ENCODE measurements around the gene CASP7. TPM values are rescaled to one million over a fixed set of nuclear protein-coding genes. Genes with fewer than 3 reads are reported as not detected.

CASP7 gene
- total RNA-seq, 1 experiment from 2014 or later: 4.7 TPM

GRCh38 chr10:113745374-113745773 is 65.7 kb downstream of the CASP7 start:
- no peak for ATAC-seq
- TF ChIP-seq ZNF512 (CRISPR knock-in tag; IDR thresholded peaks at IDR 0.05; ENCODE audit: borderline replicate concordance) (no peak), ZNF138 (CRISPR knock-in tag; conservative IDR thresholded peaks at IDR 0.05) (no peak), ZNF219 (CRISPR knock-in tag; IDR thresholded peaks at IDR 0.05; ENCODE audit: borderline replicate concordance) (no peak), IRF2 (CRISPR knock-in tag; IDR thresholded peaks at IDR 0.05; ENCODE audit: borderline replicate concordance, low read depth) (no peak), ZNF396 (CRISPR knock-in tag; IDR thresholded peaks at IDR 0.05; ENCODE audit: borderline replicate concordance) (no peak), ERG (CRISPR knock-in tag; IDR thresholded peaks at IDR 0.05) (no peak)
- TF ChIP-seq, protein P1, sequence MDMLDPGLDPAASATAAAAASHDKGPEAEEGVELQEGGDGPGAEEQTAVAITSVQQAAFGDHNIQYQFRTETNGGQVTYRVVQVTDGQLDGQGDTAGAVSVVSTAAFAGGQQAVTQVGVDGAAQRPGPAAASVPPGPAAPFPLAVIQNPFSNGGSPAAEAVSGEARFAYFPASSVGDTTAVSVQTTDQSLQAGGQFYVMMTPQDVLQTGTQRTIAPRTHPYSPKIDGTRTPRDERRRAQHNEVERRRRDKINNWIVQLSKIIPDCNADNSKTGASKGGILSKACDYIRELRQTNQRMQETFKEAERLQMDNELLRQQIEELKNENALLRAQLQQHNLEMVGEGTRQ (CRISPR knock-in tag; IDR thresholded peaks at IDR 0.05): no peak
- TF ChIP-seq, protein P2, sequence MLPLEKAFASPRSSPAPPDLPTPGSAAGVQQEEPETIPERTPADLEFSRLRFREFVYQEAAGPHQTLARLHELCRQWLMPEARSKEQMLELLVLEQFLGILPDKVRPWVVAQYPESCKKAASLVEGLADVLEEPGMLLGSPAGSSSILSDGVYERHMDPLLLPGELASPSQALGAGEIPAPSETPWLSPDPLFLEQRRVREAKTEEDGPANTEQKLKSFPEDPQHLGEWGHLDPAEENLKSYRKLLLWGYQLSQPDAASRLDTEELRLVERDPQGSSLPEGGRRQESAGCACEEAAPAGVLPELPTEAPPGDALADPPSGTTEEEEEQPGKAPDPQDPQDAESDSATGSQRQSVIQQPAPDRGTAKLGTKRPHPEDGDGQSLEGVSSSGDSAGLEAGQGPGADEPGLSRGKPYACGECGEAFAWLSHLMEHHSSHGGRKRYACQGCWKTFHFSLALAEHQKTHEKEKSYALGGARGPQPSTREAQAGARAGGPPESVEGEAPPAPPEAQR (CRISPR knock-in tag; IDR thresholded peaks at IDR 0.05): no peak
- Mint-ChIP-seq H3K27ac (no peak overlapping the region), H3K4me1 (no peaks in the 10 kb centered on the region), H3K9me3 (peaks cover 3% of the 10 kb centered on the region), H3K36me3 (no peaks in the 10 kb centered on the region), H3K27me3 (ENCODE audit: low read depth) (no peaks in the 10 kb centered on the region; the same call in 1 of the 2 replicates), H3K4me3 (no peak overlapping the region)
- CTCF ChIA-PET: no interaction called here
- POLR2A ChIA-PET: no interaction called here
- no peak for DNase-seq (ENCODE audit: low spot score)

DNA sequence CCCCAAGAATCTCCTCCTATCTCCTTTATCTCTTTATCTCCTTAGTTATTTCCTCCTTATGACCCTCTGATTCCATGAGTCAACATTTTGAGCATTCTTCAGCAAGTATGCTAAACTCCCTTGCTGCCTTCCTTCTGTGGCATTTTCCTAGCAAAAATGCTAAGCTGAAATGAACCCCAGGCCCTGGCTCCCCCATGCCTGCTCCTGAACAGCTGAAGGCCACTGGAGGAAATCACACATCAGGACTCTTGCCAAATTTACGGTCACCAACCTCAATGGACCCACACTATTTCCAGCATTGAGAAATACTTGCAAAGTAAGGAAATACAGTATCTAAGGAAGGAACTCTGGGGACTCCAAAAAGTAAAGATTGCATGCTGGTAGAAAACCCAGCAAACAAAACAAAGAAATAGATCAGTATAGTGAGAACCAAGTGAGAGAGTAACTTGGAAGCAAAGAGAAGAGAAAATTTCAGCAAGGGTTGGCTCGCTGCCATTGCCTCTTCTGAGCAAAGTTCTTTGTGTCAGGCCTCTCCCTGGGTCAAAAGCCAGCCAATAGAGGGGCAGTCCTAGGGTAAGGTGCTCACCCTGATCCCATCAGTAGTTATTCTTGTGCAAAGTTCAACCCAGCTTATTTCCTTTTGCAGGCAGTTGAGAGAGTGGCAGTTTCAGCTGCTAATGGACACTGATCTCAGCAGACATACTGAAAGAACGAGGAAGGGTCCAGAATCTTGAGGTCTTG is 66.7 kb downstream of the CASP7 start:
- no peak for ATAC-seq
- no peak for TF ChIP-seq CREB1 (CRISPR knock-in tag; IDR thresholded peaks at IDR 0.05)
- TF ChIP-seq E2F4 (CRISPR knock-in tag; IDR thresholded peaks at IDR 0.05; ENCODE audit: borderline replicate concordance, low read depth): no peak
- no peak for TF ChIP-seq MLX (CRISPR knock-in tag; IDR thresholded peaks at IDR 0.05)
- TF ChIP-seq ZNF281 (CRISPR knock-in tag; IDR thresholded peaks at IDR 0.05): no peak
- TF ChIP-seq ZNF423 (CRISPR knock-in tag; IDR thresholded peaks at IDR 0.05): no peak
- TF ChIP-seq, protein P3, sequence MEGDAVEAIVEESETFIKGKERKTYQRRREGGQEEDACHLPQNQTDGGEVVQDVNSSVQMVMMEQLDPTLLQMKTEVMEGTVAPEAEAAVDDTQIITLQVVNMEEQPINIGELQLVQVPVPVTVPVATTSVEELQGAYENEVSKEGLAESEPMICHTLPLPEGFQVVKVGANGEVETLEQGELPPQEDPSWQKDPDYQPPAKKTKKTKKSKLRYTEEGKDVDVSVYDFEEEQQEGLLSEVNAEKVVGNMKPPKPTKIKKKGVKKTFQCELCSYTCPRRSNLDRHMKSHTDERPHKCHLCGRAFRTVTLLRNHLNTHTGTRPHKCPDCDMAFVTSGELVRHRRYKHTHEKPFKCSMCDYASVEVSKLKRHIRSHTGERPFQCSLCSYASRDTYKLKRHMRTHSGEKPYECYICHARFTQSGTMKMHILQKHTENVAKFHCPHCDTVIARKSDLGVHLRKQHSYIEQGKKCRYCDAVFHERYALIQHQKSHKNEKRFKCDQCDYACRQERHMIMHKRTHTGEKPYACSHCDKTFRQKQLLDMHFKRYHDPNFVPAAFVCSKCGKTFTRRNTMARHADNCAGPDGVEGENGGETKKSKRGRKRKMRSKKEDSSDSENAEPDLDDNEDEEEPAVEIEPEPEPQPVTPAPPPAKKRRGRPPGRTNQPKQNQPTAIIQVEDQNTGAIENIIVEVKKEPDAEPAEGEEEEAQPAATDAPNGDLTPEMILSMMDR (IDR thresholded peaks at IDR 0.05): no peak
- no peak for TF ChIP-seq ZNF138 (CRISPR knock-in tag; conservative IDR thresholded peaks at IDR 0.05)
- TF ChIP-seq ETV6 (CRISPR knock-in tag; IDR thresholded peaks at IDR 0.05): no peak
- no peak for TF ChIP-seq ZNF396 (CRISPR knock-in tag; IDR thresholded peaks at IDR 0.05; ENCODE audit: borderline replicate concordance)
- no peak for TF ChIP-seq ZNF512 (CRISPR knock-in tag; IDR thresholded peaks at IDR 0.05; ENCODE audit: borderline replicate concordance)
- H3K27me3 Mint-ChIP-seq (ENCODE audit: low read depth): no peaks in the 10 kb centered on the region; the same call in 1 of the 2 replicates
- DNase-seq (ENCODE audit: low spot score): no peak
- POLR2A ChIA-PET: no interaction called here
- H3K27ac Mint-ChIP-seq: no peak overlapping the region
- H3K4me1 Mint-ChIP-seq: no peaks in the 10 kb centered on the region
- no peaks in the 10 kb centered on the region for H3K36me3 Mint-ChIP-seq
- H3K4me3 Mint-ChIP-seq: no peak overlapping the region
- H3K9me3 Mint-ChIP-seq: peaks cover 3% of the 10 kb centered on the region
- CTCF ChIA-PET: no interaction called here
